Sigmoid colon (tissue), 7 donors: Measurements from ENCODE around the gene ZNF326. TPM values are rescaled to one million over a fixed set of nuclear protein-coding genes. Genes with fewer than 3 reads are reported as not detected.

Experiments used
- DNase-seq: peaks from one replicate; pipeline ENCODE4 v3.0.0-alpha.2; 2019
- H3K27ac ChIP-seq, 4 donors: fragments of 200-600 bp; sonication (generic); one replicate each; pipeline ENCODE4 v1.5.1; 2016 to 2019; ENCODE audit warnings: mild to moderate bottlenecking in 1 of 4
- H3K27me3 ChIP-seq, 3 donors: fragments of 200-600 bp; sonication (generic); one replicate each; pipeline ENCODE4 v1.5.1; 2019; ENCODE audit warnings: mild to moderate bottlenecking in 1 of 3
- H3K36me3 ChIP-seq, 4 donors: fragments of 200-600 bp; sonication (generic); one replicate each; pipeline ENCODE4 v1.5.1; 2016 to 2019
- H3K4me1 ChIP-seq, 4 donors: fragments of 200-600 bp; sonication (generic); one replicate each; pipeline ENCODE4 v1.5.1; 2017 to 2019
- H3K4me3 ChIP-seq, 4 donors: fragments of 200-600 bp; sonication (generic); one replicate each; pipeline ENCODE4 v1.5.1; 2017 to 2019; ENCODE audit warnings: mild to moderate bottlenecking in 2 of 4, moderate library complexity in 1 of 4
- H3K9me3 ChIP-seq, 4 donors: fragments of 200-600 bp in 3 of 4; sonication (generic) in 3 of 4; one replicate each; pipeline versions ENCODE4 v1.5.1 to v1.6.1; 2013 to 2019
- CTCF ChIP-seq, 4 experiments: fragments of 450-650 bp in 3 of 4; fragments of 200-600 bp in 1 of 4; IDR thresholded peaks; one replicate each; pipeline ENCODE4 v1.5.1; 2016 to 2019; ENCODE audit warnings: antibody characterized with exemption in 4 of 4, mild to moderate bottlenecking in 3 of 4, moderate library complexity in 2 of 4
- EP300 ChIP-seq, 4 donors: sonication (generic); formaldehyde crosslinking; IDR thresholded peaks; one replicate each; pipeline ENCODE4 v1.6.1; 2017; ENCODE audit warnings: antibody characterized with exemption in 4 of 4
- POLR2A ChIP-seq, 2 donors: fragments of 450-650 bp; IDR thresholded peaks; one replicate each; pipeline ENCODE4 v1.6.1; 2016; ENCODE audit warnings: antibody characterized with exemption in 2 of 2, mild to moderate bottlenecking in 2 of 2, moderate library complexity in 2 of 2
- POLR2AphosphoS5 ChIP-seq, 4 donors: sonication (generic); formaldehyde crosslinking; IDR thresholded peaks; one replicate each; pipeline ENCODE4 v1.6.1; 2017; ENCODE audit warnings: antibody characterized with exemption in 4 of 4
- WGBS, 2 donors: extraction: QIAGEN DNeasy Blood & Tissue Kit; methylation state at CpG; one replicate each; pipeline ENCODE4 v1.1.7; 2013; 5-methylcytosine and 5-hydroxymethylcytosine counted together
- intact Hi-C: fragments of 100-400 bp; cut with DNase I; formaldehyde crosslinking; loops from one replicate; pipeline ENCODE4 v1.15.1; 2023
- polyA plus RNA-seq, 3 donors: library from polyadenylated mRNA; stranded (reverse); fragments of 200-250 nt; gene quantifications; one replicate each; pipeline ENCODE4 v1.2.3, GENCODE V29; 2013
- small RNA-seq, 3 donors: library from RNA; depleted of rRNA; stranded (forward); fragments of <200 nt; gene quantifications; one replicate each; pipeline ENCODE3, GENCODE V24; 2016
- total RNA-seq, 4 donors: library from RNA; depleted of rRNA; stranded (reverse); fragments of >200 nt; gene quantifications; one replicate each; pipeline ENCODE4 v1.1.0, GENCODE V29; 2016
- donor health status: healthy with polysubstance abuse.
- donor health status: Bipolar disorder and iron deficiency.
- donor health status: healthy.

The ZNF326 gene
- total and polyA plus RNA-seq, 7 donors, result 15.3 to 24.4 (median 16.3) TPM

- intact Hi-C loops, result no loop called here
- Histone ChIP-seq H3K36me3 (no peaks in the 10 kb centered on the region), H3K4me1 (no peaks in the 10 kb centered on the region), H3K27ac (no peak overlapping the region), H3K4me3 (no peak overlapping the region), H3K27me3 (no peaks in the 10 kb centered on the region), H3K9me3 (no peaks in the 10 kb centered on the region)
- DNase-seq, result no peak
- WGBS, 2 donors, result 91 to 93% methylated on average over 5 of the region's 5 CpGs
- no peak for TF ChIP-seq EP300 (IDR thresholded peaks at IDR 0.05)
Observed at GRCh38 chr1:90068611-90069280, 73.8 kb downstream of the ZNF326 start.

DNA sequence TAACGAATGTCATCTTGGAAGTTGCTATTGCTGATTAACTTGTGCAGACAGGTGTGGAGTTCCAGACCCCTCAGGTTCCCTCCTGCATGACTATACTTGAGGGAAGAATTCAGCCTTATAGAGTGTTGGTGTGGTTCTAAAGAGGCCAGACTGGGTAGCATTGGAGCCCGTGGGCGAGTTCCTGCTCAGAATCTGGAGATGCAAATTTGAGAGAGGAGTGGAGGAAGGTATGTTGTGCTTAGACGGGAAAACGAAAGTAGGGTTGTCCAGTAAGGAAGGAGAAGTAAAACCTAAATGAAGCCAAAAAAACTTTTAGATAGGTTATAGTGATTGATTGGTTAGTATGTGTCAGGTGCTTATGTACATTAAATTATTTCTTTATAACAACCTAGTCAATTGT is 79.2 kb downstream of the ZNF326 start:
- DNase-seq, result no peak
- intact Hi-C loops, result no loop called here
- Histone ChIP-seq H3K27ac (no peak overlapping the region), H3K4me1 (peaks cover 0 to 5% (median 0%) of the 10 kb centered on the region in 4 donors), H3K9me3 (no peaks in the 10 kb centered on the region), H3K36me3 (no peaks in the 10 kb centered on the region), H3K27me3 (no peaks in the 10 kb centered on the region), H3K4me3 (no peak overlapping the region)
- WGBS, 2 donors, result 63 to 77% methylated on average over 5 of the region's 5 CpGs
- TF ChIP-seq CTCF (IDR thresholded peaks at IDR 0.05), result no peak
- no peak for TF ChIP-seq POLR2A (IDR thresholded peaks at IDR 0.05)
- TF ChIP-seq EP300 (IDR thresholded peaks at IDR 0.05), result no peak
- no peak for TF ChIP-seq POLR2AphosphoS5 (IDR thresholded peaks at IDR 0.05)

DNA sequence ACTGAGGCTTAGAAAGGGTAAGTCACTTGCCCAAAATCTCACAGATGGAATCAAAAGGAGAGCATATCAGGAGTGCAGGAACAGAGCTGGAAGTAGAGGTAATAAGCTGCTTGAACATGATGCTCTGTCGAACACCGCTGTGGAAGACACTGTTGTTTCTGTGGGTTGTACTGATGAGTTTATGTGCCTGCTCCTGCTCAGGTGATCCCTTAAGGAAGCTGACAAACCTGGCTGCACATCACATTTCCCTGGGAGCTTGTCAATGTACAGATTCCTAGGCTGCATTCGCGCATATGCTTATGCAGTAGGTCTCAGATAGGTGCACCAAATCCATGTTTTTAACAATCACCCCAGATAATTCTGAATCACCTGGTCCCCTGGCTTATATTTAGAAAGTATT is 79.7 kb downstream of the ZNF326 start:
- H3K9me3 ChIP-seq, result no peaks in the 10 kb centered on the region
- no peaks in the 10 kb centered on the region for H3K36me3 ChIP-seq
- DNase-seq, result no peak
- H3K27ac ChIP-seq, result no peak overlapping the region
- intact Hi-C loops, result no loop called here
- 93 to 95% methylated on average over 4 of the region's 4 CpGs for WGBS, 2 donors
- peaks cover 0 to 5% (median 0%) of the 10 kb centered on the region in 4 donors for H3K4me1 ChIP-seq
- H3K27me3 ChIP-seq, result no peaks in the 10 kb centered on the region
- no peak for TF ChIP-seq POLR2AphosphoS5 (IDR thresholded peaks at IDR 0.05)
- no peak for TF ChIP-seq CTCF (IDR thresholded peaks at IDR 0.05)
- TF ChIP-seq POLR2A (IDR thresholded peaks at IDR 0.05), result no peak
- TF ChIP-seq EP300 (IDR thresholded peaks at IDR 0.05), result no peak
- H3K4me3 ChIP-seq, result no peak overlapping the region

GRCh38 chr1:90074970-90075391 is 80.1 kb downstream of the ZNF326 start:
- H3K27me3 ChIP-seq, result no peaks in the 10 kb centered on the region
- 24 to 78% methylated on average over 1 of the region's 1 CpG for WGBS, 2 donors
- intact Hi-C loops, result no loop called here

DNA sequence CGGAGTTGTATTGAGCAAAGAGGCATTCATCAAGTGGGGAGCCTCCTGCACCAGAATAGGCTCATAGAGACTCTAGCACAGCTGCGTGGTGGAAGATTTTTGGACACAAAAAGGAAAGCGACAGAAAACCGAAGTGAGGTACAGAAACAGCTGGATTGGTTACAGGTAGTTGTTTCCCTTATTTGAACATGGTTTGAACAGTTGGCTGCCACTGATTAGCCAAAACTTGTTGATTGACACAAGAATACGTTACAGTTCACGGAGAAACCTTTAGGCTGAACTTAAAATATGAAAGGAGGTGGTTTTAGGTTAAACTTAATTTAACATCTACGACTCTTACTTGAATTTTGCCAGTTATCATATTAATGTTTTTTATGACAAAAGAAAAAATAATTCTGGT is 89.1 kb downstream of the ZNF326 start:
- Histone ChIP-seq H3K4me3 (no peak overlapping the region), H3K36me3 (no peaks in the 10 kb centered on the region), H3K4me1 (no peaks in the 10 kb centered on the region), H3K9me3 (no peaks in the 10 kb centered on the region), H3K27ac (no peak overlapping the region), H3K27me3 (no peaks in the 10 kb centered on the region)
- WGBS, 2 donors, result 91% methylated on average over 7 of the region's 7 CpGs
- intact Hi-C loops, result no loop called here
- DNase-seq, result no peak
- TF ChIP-seq EP300 (IDR thresholded peaks at IDR 0.05) (no peak), CTCF (IDR thresholded peaks at IDR 0.05) (no peak), POLR2AphosphoS5 (IDR thresholded peaks at IDR 0.05) (no peak), POLR2A (IDR thresholded peaks at IDR 0.05) (no peak)

More at GRCh38 chr1:90074970-90075391, 80.1 kb downstream of the ZNF326 start:
- Histone ChIP-seq H3K9me3 (no peaks in the 10 kb centered on the region), H3K27ac (no peak overlapping the region), H3K36me3 (no peaks in the 10 kb centered on the region), H3K4me3 (no peak overlapping the region), H3K4me1 (peaks cover 0 to 5% (median 0%) of the 10 kb centered on the region in 4 donors)
- DNase-seq, result no peak
- TF ChIP-seq POLR2A (IDR thresholded peaks at IDR 0.05) (no peak), POLR2AphosphoS5 (IDR thresholded peaks at IDR 0.05) (no peak), EP300 (IDR thresholded peaks at IDR 0.05) (no peak), CTCF (IDR thresholded peaks at IDR 0.05) (no peak)

Small RNA genes within 50 kb of the gene (small RNA-seq; reads per million reads assigned to genes)
- 0 reads per million in 3 donors for gene RN7SKP272

Other genes starting within 250 kb of the ZNF326 start
- gene LRRC8D, start 174.1 kb upstream of the ZNF326 start, total RNA-seq, result 10 to 100 TPM in 1 of 4 donors, 1 to 10 TPM in 3; 6.0 to 11.7 (median 8.8) TPM
- 10 to 100 TPM in 1 of 3 donors, 1 to 10 TPM in 2; 7.8 to 21.2 (median 9.9) TPM for gene LRRC8D, start 174.1 kb upstream of the ZNF326 start, polyA plus RNA-seq